AML-193 (cell line): ENCODE data around the gene PRKAR2A.
"Not testable (repeated sequence)": the region's sequence is repeated elsewhere in the genome, so short reads cannot be mapped to it uniquely, and the experiment has no call there.

Source experiments
- DNase-seq, 2 experiments: peaks; one replicate each; lab custom pipeline; 2025; lab: John Stamatoyannopoulos, UW

Gene PRKAR2A

GRCh38 chr3:48835650-48836366 is 11.9 kb downstream of the PRKAR2A start:
- no peak for DNase-seq

GRCh38 chr3:48832684-48833083 is 15.0 kb downstream of the PRKAR2A start:
- DNase-seq, result peak in 1 of 2 experiments; percentile 27

GRCh38 chr3:48830715-48831114 is 17.0 kb downstream of the PRKAR2A start:
- DNase-seq, result no peak

- DNase-seq, result not testable (repeated sequence)
Observed at GRCh38 chr3:48829525-48829924, 18.1 kb downstream of the PRKAR2A start.

- DNase-seq, result not testable (repeated sequence)
Observed at GRCh38 chr3:48827874-48828273, 19.8 kb downstream of the PRKAR2A start.

GRCh38 chr3:48826451-48826850 is 21.2 kb downstream of the PRKAR2A start:
- DNase-seq, result no peak

GRCh38 chr3:48820612-48821324 is 26.9 kb downstream of the PRKAR2A start:
- DNase-seq, result no peak

GRCh38 chr3:48819234-48820221 is 28.1 kb downstream of the PRKAR2A start:
- DNase-seq, result no peak

- no peak for DNase-seq
Observed at GRCh38 chr3:48811524-48811923, 36.1 kb downstream of the PRKAR2A start.

- DNase-seq, result no peak
Observed at GRCh38 chr3:48804930-48805329, 42.7 kb downstream of the PRKAR2A start.

GRCh38 chr3:48800831-48801230 is 46.8 kb downstream of the PRKAR2A start:
- not testable (repeated sequence) for DNase-seq

- no peak for DNase-seq
Observed at GRCh38 chr3:48798998-48799397, 48.7 kb downstream of the PRKAR2A start.

GRCh38 chr3:48797626-48798025 is 50.0 kb downstream of the PRKAR2A start:
- DNase-seq, result no peak

- DNase-seq, result no peak
Observed at GRCh38 chr3:48795997-48796732, 51.5 kb downstream of the PRKAR2A start.

GRCh38 chr3:48793484-48793883 is 54.2 kb downstream of the PRKAR2A start:
- DNase-seq, result not testable (repeated sequence)

- DNase-seq, result no peak
Observed at GRCh38 chr3:48789665-48790064, 58.0 kb downstream of the PRKAR2A start.

GRCh38 chr3:48788544-48789162 is 59.0 kb downstream of the PRKAR2A start:
- no peak for DNase-seq

- DNase-seq, result no peak
Observed at GRCh38 chr3:48784426-48785120, 63.1 kb downstream of the PRKAR2A start.

GRCh38 chr3:48783304-48783703 is 64.4 kb downstream of the PRKAR2A start:
- DNase-seq, result no peak

GRCh38 chr3:48782046-48782445 is 65.6 kb downstream of the PRKAR2A start:
- DNase-seq, result no peak
